ENCODE results near the gene TACO1. TPM values are rescaled to one million over a fixed set of nuclear protein-coding genes. Genes with fewer than 3 reads are reported as not detected.

TACO1 gene
- total and polyA plus RNA-seq, 9 of the 15 experiments (the other 6 are each of a cell fraction or from before 2014, with no cell fraction given), result 10.3 to 41.6 (median 30.9) TPM

GRCh38 chr17:63600569-63601438 is at the start of gene TACO1 (continued):
- TF ChIP-seq FOXP1 (CRISPR knock-in tag; IDR thresholded peaks at IDR 0.05) (peak; percentile 62), RBM39 (optimal IDR thresholded peaks at IDR 0.05; ENCODE audit: low read depth, low read length) (no peak), NEUROD1 (IDR thresholded peaks at IDR 0.05; ENCODE audit: borderline replicate concordance, low read depth, low read length, partially characterized antibody) (peak; percentile 77), SMAD4 (CRISPR knock-in tag; conservative IDR thresholded peaks at IDR 0.05) (peak; percentile 77), FOXK2 (conservative IDR thresholded peaks at IDR 0.05 in 1 of 2, IDR thresholded peaks at IDR 0.05 in 1 of 2; ENCODE audit: low read depth in 2 of 2) (peak; percentile 61 to 85), ZNF41 (CRISPR knock-in tag; conservative IDR thresholded peaks at IDR 0.05) (peak; percentile 35; the same call in 1 of the 2 replicates), CBX3 (IDR thresholded peaks at IDR 0.05; ENCODE audit: borderline replicate concordance in 1 of 2, low read length in 2 of 2) (peak in 1 of 2 experiments; percentile 98; a peak in 2 of 3 replicates), DNMT1 (IDR thresholded peaks at IDR 0.05) (no peak), JUN (IDR thresholded peaks at IDR 0.05; ENCODE audit: borderline replicate concordance, low read depth, low read length) (peak; percentile 64), JUN (CRISPR knock-in tag; IDR thresholded peaks at IDR 0.05; ENCODE audit: borderline replicate concordance) (no peak; the same call in 1 of the 2 replicates), FOSL1 (tag; conservative IDR thresholded peaks at IDR 0.05) (peak; percentile 66; the same call in 1 of the 2 replicates), UBTF (IDR thresholded peaks at IDR 0.05; ENCODE audit: borderline replicate concordance in 1 of 2, low read depth in 2 of 2, low read length in 2 of 2) (peak; percentile 28 to 87; a peak in 2 of 4 replicates), ZNF277 (CRISPR knock-in tag; IDR thresholded peaks at IDR 0.05; ENCODE audit: borderline replicate concordance) (no peak), CREB3 (tag; conservative IDR thresholded peaks at IDR 0.05; ENCODE audit: low read depth) (0 out of 2 replicates have a peak, but pooled peaks have one; percentile 56), PREB (CRISPR knock-in tag; IDR thresholded peaks at IDR 0.05) (no peak), CXXC5 (CRISPR knock-in tag; IDR thresholded peaks at IDR 0.05) (peak; percentile 81), MAFF (IDR thresholded peaks at IDR 0.05; ENCODE audit: low read length) (no peak), ARID1B (IDR thresholded peaks at IDR 0.05) (no peak), SIX5 (IDR thresholded peaks at IDR 0.05; ENCODE audit: borderline replicate concordance in 1 of 2, insufficient read depth in 1 of 2, low read depth in 1 of 2, low read length in 2 of 2) (peak; percentile 69 to 81; a peak in 3 of 4 replicates)

Data from K562 (cell line).